Measurements from ENCODE around the gene MAP2K2.

The MAP2K2 gene

DNA sequence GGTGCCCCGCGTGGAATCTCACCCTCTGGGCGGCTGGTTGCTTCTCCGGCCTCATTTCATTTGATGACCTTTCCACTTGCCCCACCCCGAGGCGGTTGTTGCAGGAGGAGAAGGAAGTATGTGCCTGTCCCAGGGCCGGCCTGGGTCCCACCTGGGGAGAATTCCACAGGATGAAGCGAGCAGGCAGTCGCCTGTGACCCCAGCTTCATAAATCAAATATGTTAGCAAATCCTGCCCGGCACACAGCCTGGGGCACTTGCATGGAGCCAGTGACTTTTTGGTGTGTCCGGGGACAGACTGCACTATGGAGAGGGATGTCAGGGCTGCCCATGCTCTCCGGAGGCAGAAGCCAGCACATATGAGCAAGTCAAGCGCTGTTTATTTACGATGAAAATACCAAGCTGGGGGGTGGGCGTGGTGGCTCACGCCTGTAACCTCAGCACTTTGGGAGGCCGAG, 37.5 kb downstream of the MAP2K2 start:
- TF ChIP-seq SNAI2 (CRISPR knock-in tag; IDR thresholded peaks at IDR 0.05) (no peak), TOX (CRISPR knock-in tag; IDR thresholded peaks at IDR 0.05; ENCODE audit: borderline replicate concordance) (no peak), ZC3H10 (CRISPR knock-in tag; IDR thresholded peaks at IDR 0.05) (no peak), PATZ1 (CRISPR knock-in tag; IDR thresholded peaks at IDR 0.05; ENCODE audit: borderline replicate concordance) (no peak), ZNF8 (CRISPR knock-in tag; IDR thresholded peaks at IDR 0.05) (no peak), CSRNP3 (CRISPR knock-in tag; IDR thresholded peaks at IDR 0.05) (no peak), POU6F1 (CRISPR knock-in tag; IDR thresholded peaks at IDR 0.05; ENCODE audit: borderline replicate concordance, low read depth) (no peak), PPARA (CRISPR knock-in tag; IDR thresholded peaks at IDR 0.05; ENCODE audit: borderline replicate concordance) (no peak), ARNTL (CRISPR knock-in tag; IDR thresholded peaks at IDR 0.05; ENCODE audit: borderline replicate concordance, low read depth) (no peak), TCF4 (CRISPR knock-in tag; IDR thresholded peaks at IDR 0.05; ENCODE audit: borderline replicate concordance) (no peak), ZFP30 (CRISPR knock-in tag; IDR thresholded peaks at IDR 0.05) (no peak), OSR1 (CRISPR knock-in tag; IDR thresholded peaks at IDR 0.05) (no peak), RARB (CRISPR knock-in tag; IDR thresholded peaks at IDR 0.05) (no peak), BACH2 (CRISPR knock-in tag; IDR thresholded peaks at IDR 0.05; ENCODE audit: borderline replicate concordance) (no peak), CSDC2 (CRISPR knock-in tag; IDR thresholded peaks at IDR 0.05) (no peak)
- TF ChIP-seq, protein P1, sequence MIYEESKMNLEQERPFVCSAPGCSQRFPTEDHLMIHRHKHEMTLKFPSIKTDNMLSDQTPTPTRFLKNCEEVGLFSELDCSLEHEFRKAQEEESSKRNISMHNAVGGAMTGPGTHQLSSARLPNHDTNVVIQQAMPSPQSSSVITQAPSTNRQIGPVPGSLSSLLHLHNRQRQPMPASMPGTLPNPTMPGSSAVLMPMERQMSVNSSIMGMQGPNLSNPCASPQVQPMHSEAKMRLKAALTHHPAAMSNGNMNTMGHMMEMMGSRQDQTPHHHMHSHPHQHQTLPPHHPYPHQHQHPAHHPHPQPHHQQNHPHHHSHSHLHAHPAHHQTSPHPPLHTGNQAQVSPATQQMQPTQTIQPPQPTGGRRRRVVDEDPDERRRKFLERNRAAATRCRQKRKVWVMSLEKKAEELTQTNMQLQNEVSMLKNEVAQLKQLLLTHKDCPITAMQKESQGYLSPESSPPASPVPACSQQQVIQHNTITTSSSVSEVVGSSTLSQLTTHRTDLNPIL (CRISPR knock-in tag; IDR thresholded peaks at IDR 0.05; ENCODE audit: low read depth): no peak

GRCh38 chr19:4084547-4084877, 39.4 kb downstream of the MAP2K2 start:
- TF ChIP-seq ZFP30 (CRISPR knock-in tag; IDR thresholded peaks at IDR 0.05): no peak
- TF ChIP-seq RARB (CRISPR knock-in tag; IDR thresholded peaks at IDR 0.05): no peak
- no peak for TF ChIP-seq PATZ1 (CRISPR knock-in tag; IDR thresholded peaks at IDR 0.05; ENCODE audit: borderline replicate concordance)
- no peak for TF ChIP-seq ZC3H10 (CRISPR knock-in tag; IDR thresholded peaks at IDR 0.05)

More for the DNA sequence above, 37.5 kb downstream of the MAP2K2 start:
- peak; percentile 4; the same call in 1 of the 3 replicates for ATAC-seq

GRCh38 chr19:4083677-4084546, 40.0 kb downstream of the MAP2K2 start:
- TF ChIP-seq GLIS3 (CRISPR knock-in tag; IDR thresholded peaks at IDR 0.05): no peak
- no peak for ATAC-seq

More at GRCh38 chr19:4084547-4084877, 39.4 kb downstream of the MAP2K2 start:
- ATAC-seq: no peak

GRCh38 chr19:4082172-4082571, 41.8 kb downstream of the MAP2K2 start:
- no peak; the same call in 2 of the 3 replicates for ATAC-seq
- TF ChIP-seq PPARA (CRISPR knock-in tag; IDR thresholded peaks at IDR 0.05; ENCODE audit: borderline replicate concordance) (no peak), CSRNP3 (CRISPR knock-in tag; IDR thresholded peaks at IDR 0.05) (no peak), TOX (CRISPR knock-in tag; IDR thresholded peaks at IDR 0.05; ENCODE audit: borderline replicate concordance) (no peak), ZC3H10 (CRISPR knock-in tag; IDR thresholded peaks at IDR 0.05) (no peak), ZNF565 (CRISPR knock-in tag; conservative IDR thresholded peaks at IDR 0.05; ENCODE audit: low read depth) (no peak), ZNF8 (CRISPR knock-in tag; IDR thresholded peaks at IDR 0.05) (no peak), PATZ1 (CRISPR knock-in tag; IDR thresholded peaks at IDR 0.05; ENCODE audit: borderline replicate concordance) (no peak), ARNTL (CRISPR knock-in tag; IDR thresholded peaks at IDR 0.05; ENCODE audit: borderline replicate concordance, low read depth) (no peak), TCF4 (CRISPR knock-in tag; IDR thresholded peaks at IDR 0.05; ENCODE audit: borderline replicate concordance) (no peak), GLIS3 (CRISPR knock-in tag; IDR thresholded peaks at IDR 0.05) (no peak), ISL1 (CRISPR knock-in tag; IDR thresholded peaks at IDR 0.05) (no peak), RARB (CRISPR knock-in tag; IDR thresholded peaks at IDR 0.05) (no peak), BACH2 (CRISPR knock-in tag; IDR thresholded peaks at IDR 0.05; ENCODE audit: borderline replicate concordance) (no peak), SNAI2 (CRISPR knock-in tag; IDR thresholded peaks at IDR 0.05) (no peak), CSDC2 (CRISPR knock-in tag; IDR thresholded peaks at IDR 0.05) (no peak)
